PC-3 (cell line): ENCODE measurements around the gene PAIP1.

Source experiments
- EZH2 ChIP-seq: fragments of 300-600 bp; sonication (generic); IDR thresholded peaks from one replicate; pipeline ENCODE4 v1.6.1; 2017; ENCODE audit warnings: antibody characterized with exemption, mild to moderate bottlenecking, low read length; ENCODE audit not compliant: unreplicated experiment
- EZH2phosphoT487 ChIP-seq: fragments of 300-600 bp; sonication (generic); IDR thresholded peaks from 2 replicates; pipeline ENCODE4 v1.6.1; 2018; ENCODE audit warnings: mild to moderate bottlenecking, antibody characterized with exemption, low read length, borderline replicate concordance
- TF ChIP-seq, protein P1 (sequence below): fragments of 300-600 bp; sonication (generic); conservative IDR thresholded peaks from 2 replicates; pipeline ENCODE4 v1.5.1; 2017; ENCODE audit warnings: antibody characterized with exemption, low read depth, mild to moderate bottlenecking, low read length

DNA sequence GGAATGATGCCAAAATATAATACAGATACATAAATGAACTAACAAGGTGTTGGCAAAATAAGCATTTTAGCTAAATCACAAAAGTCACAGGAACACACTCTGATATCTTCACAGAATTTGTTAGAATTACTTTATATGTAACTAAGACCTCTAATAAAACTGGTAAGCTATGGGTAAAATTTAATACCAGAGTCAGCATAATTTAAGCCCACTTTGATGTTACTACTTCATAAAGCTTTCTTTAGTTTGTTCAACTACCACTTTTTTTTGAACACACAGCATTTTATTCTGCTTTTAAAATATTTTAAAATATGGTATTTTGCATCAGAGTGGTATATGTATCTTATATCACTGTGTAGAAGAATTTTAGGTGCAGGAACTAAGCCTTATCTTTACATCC is 19.9 kb downstream of the PAIP1 start:
- TF ChIP-seq, protein P1, sequence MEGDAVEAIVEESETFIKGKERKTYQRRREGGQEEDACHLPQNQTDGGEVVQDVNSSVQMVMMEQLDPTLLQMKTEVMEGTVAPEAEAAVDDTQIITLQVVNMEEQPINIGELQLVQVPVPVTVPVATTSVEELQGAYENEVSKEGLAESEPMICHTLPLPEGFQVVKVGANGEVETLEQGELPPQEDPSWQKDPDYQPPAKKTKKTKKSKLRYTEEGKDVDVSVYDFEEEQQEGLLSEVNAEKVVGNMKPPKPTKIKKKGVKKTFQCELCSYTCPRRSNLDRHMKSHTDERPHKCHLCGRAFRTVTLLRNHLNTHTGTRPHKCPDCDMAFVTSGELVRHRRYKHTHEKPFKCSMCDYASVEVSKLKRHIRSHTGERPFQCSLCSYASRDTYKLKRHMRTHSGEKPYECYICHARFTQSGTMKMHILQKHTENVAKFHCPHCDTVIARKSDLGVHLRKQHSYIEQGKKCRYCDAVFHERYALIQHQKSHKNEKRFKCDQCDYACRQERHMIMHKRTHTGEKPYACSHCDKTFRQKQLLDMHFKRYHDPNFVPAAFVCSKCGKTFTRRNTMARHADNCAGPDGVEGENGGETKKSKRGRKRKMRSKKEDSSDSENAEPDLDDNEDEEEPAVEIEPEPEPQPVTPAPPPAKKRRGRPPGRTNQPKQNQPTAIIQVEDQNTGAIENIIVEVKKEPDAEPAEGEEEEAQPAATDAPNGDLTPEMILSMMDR, result no peak
- TF ChIP-seq EZH2, result no peak
- no peak for TF ChIP-seq EZH2phosphoT487
